Lower lobe of right lung (tissue), 2 donors: ENCODE measurements around the gene CCDC15. TPM values are rescaled to one million over a fixed set of nuclear protein-coding genes. Genes with fewer than 3 reads are reported as not detected.
A peak's percentile ranks its signal among the peaks of the same experiment; 100 is the strongest.

Source experiments
- ATAC-seq, 2 donors: fragments of 200-7000 bp; cut with Tn5 transposase; one replicate each; pipeline ENCODE4 v1.9.1; 2020 to 2022; ENCODE audit warnings: mild to moderate bottlenecking in 2 of 2, moderate library complexity in 2 of 2
- DNase-seq: peaks from one replicate; pipeline ENCODE4 v3.0.0-alpha.2; 2020
- H3K27ac ChIP-seq: fragments of 200-600 bp; one replicate; pipeline ENCODE4 v1.8.0; 2022
- H3K27me3 ChIP-seq: fragments of 200-600 bp; one replicate; pipeline ENCODE4 v1.8.0; 2022; ENCODE audit warnings: low read depth
- H3K36me3 ChIP-seq: fragments of 200-600 bp; one replicate; pipeline ENCODE4 v1.8.0; 2022; ENCODE audit warnings: mild to moderate bottlenecking
- H3K4me1 ChIP-seq: fragments of 200-600 bp; one replicate; pipeline ENCODE4 v1.8.0; 2022
- H3K4me3 ChIP-seq: fragments of 200-600 bp; one replicate; pipeline ENCODE4 v1.8.0; 2022; ENCODE audit warnings: mild to moderate bottlenecking
- H3K9me3 ChIP-seq: fragments of 200-600 bp; one replicate; pipeline ENCODE4 v1.8.0; 2022
- intact Hi-C: fragments of 100-400 bp; cut with DNase I; formaldehyde crosslinking; loops from one replicate; pipeline ENCODE4 v1.11.0; 2022
- total RNA-seq: library from RNA; stranded (reverse); fragmentation: NEBNext Ultra II Directional; extraction: Animal tissue kit (Norgen Biotek cat#: 25700); gene quantifications from one replicate; pipeline ENCODE4 v1.2.1, GENCODE V29; 2021
- TF ChIP-seq, protein P1 (sequence below): fragments of 200-600 bp; IDR thresholded peaks from one replicate; pipeline ENCODE4 v1.8.0; 2022; ENCODE audit warnings: antibody characterized with exemption, mild to moderate bottlenecking
- donor health status: DM: no; HTN: yes; CAD: no; lungs with severe emphysema.

CCDC15 gene
- total RNA-seq, 1 donor from 2014 or later, result 1.4 TPM

DNA sequence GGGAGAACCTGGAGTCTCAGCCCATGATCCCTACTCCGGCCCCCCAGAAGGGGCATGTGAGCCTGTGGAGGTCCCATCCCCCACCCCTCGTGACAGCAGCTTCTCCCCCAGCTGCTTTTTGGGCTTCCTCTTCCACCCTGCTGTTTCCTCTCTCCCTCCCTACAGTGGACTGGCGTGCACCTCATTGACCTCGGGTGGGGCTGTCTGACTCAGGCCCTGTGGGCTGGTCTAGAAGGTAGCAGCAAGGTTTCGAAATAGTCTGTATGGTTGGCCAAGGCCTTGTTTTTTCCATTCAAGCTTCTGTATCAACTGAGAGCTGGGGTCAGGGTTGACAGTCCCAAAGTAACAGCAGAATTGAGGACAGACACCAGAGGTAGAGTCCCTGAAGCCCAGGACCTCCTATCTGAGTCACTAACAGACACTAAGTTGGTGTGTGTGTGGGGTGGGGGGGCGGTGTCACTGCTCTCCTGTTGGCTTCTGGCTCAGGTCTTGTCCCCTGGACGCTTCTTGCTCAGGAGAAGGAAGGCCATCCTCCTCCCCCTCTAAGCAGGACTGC, 116.8 kb downstream of the CCDC15 start:
- ATAC-seq, result peak; percentile 91 to 93
- Histone ChIP-seq H3K4me3 (no peak overlapping the region), H3K27me3 (peaks cover 10% of the 10 kb centered on the region), H3K36me3 (no peaks in the 10 kb centered on the region), H3K9me3 (no peaks in the 10 kb centered on the region), H3K27ac (peak overlapping the region; percentile 58), H3K4me1 (peaks cover 25% of the 10 kb centered on the region)
- peak; percentile 87 for DNase-seq
- TF ChIP-seq, protein P1, sequence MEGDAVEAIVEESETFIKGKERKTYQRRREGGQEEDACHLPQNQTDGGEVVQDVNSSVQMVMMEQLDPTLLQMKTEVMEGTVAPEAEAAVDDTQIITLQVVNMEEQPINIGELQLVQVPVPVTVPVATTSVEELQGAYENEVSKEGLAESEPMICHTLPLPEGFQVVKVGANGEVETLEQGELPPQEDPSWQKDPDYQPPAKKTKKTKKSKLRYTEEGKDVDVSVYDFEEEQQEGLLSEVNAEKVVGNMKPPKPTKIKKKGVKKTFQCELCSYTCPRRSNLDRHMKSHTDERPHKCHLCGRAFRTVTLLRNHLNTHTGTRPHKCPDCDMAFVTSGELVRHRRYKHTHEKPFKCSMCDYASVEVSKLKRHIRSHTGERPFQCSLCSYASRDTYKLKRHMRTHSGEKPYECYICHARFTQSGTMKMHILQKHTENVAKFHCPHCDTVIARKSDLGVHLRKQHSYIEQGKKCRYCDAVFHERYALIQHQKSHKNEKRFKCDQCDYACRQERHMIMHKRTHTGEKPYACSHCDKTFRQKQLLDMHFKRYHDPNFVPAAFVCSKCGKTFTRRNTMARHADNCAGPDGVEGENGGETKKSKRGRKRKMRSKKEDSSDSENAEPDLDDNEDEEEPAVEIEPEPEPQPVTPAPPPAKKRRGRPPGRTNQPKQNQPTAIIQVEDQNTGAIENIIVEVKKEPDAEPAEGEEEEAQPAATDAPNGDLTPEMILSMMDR, result no peak
- intact Hi-C loops, result no loop called here

DNA sequence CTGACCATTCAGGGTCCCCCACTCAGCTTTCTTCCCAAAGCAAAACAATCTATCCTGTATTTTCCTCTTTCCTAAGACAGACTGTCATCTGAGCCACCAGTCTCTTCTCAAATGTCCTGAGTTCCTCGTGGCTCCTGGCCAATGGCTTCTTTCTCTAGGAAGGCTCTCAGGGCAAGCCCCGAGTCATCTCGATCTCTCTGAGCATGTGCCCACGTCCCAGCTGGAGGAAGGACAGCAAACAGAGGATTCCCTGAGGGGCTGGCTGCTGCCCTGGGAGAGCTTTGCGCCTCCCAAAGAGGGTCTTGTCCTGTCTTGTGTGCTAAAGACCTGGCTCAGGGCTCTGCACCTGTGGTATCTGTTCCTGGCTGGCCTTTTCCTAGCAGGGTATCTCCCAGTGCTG, 117.4 kb downstream of the CCDC15 start:
- DNase-seq (peak; percentile 39), ATAC-seq (no peak)
- Histone ChIP-seq H3K4me1 (peaks cover 25% of the 10 kb centered on the region), H3K9me3 (no peaks in the 10 kb centered on the region), H3K4me3 (no peak overlapping the region), H3K27ac (peak overlapping the region; percentile 58), H3K27me3 (peaks cover 5% of the 10 kb centered on the region), H3K36me3 (no peaks in the 10 kb centered on the region)
- intact Hi-C loops, result no loop called here
- TF ChIP-seq, protein P1, result no peak

DNA sequence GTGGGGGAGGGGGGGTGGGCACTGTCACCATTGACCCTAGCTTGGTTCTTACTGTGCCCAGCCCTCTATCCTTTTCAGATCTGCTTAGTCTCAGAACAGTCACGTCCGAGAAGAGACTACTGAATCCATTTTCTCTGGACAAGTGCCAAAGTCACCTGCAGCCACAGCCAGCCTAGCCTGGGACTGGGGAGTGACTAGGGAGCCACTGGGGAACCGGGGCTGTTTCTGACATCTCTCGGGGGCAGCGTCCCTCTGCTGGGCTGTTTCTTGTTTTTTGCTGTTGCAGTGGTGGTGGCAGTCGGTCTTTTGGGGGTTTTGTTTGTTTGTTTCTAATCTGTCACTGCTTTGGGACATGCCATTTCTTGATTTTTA, 117.8 kb downstream of the CCDC15 start:
- H3K27me3 ChIP-seq, result peaks cover 4% of the 10 kb centered on the region
- H3K9me3 ChIP-seq, result no peaks in the 10 kb centered on the region
- H3K4me1 ChIP-seq, result peaks cover 25% of the 10 kb centered on the region
- H3K4me3 ChIP-seq, result no peak overlapping the region
- ATAC-seq (no peak), DNase-seq (no peak)
- H3K27ac ChIP-seq, result peak overlapping the region; percentile 58
- no peaks in the 10 kb centered on the region for H3K36me3 ChIP-seq
- TF ChIP-seq, protein P1, result no peak
- intact Hi-C loops, result no loop called here

DNA sequence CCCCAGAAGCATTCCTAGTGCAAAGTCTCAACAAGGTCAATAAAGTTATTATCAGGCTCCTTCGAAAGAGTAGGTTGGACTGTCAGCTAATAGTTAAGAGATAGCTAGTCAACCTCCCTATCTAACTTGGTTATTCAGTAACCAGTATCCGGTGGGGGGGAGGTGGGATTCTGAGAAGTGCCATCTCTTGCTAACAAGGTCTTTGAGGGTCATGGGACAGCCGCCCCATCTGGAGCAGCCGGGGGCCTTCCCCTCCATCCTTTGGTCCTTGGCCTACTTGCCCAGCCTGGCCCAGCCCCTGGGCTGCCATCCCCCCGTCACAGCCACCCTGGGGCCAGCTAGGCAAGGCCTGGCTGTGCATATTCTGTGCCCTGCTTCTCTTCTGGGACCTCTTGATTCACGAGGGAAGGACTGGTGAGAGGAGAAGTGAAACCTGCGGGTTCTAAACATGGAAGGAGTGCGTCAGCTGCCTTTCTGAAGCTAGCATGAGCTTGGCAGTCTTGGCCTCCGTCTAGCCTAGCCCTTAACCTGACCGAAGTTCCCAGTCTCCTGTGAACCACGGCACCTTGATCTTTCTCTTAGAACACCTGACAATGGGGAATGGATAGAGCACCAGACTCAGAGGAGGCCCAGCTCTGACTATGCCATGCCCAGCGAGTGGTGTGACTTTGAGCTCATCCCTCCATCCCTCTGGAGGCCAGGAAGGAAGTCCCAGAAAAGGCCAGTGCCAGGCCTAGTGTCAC, 118.4 kb downstream of the CCDC15 start:
- Histone ChIP-seq H3K4me1 (peaks cover 25% of the 10 kb centered on the region), H3K27ac (peak overlapping the region; percentile 58), H3K27me3 (no peaks in the 10 kb centered on the region), H3K36me3 (no peaks in the 10 kb centered on the region), H3K4me3 (no peak overlapping the region), H3K9me3 (no peaks in the 10 kb centered on the region)
- intact Hi-C loops, result no loop called here
- TF ChIP-seq, protein P1, result no peak
- DNase-seq (peak; percentile 49), ATAC-seq (peak; percentile 48 to 57)

DNA sequence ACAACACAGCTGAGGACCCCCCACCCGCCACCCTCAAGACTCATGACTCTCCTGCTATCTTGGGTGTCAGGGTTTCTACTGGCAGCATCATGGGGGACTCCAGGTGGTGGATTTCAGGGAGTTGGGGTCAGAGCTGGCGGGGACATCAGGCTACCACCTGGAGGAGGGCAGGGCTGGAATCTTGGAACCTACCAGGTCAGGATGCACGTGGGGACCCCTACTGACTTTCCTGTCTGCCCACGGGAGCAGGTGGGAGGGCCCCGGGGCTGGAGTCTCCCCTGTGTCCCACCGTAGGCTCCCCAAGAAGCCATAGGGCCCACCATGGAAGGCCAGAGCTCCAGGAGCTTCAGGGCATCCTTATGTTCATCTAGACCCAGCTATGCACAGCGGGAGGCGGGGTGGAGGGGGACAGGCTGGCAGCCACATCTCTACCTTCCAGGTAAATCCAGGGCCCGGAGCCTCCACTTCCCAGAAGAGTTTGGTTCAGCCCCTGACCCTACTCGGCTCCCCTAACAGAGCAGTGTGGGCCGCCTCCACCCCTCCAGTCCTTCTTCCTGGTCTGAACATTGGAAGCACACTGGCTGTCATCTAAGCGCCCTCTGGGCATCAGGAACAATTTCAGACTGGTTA, 119.1 kb downstream of the CCDC15 start:
- intact Hi-C loops, result no loop called here
- DNase-seq, result peak; percentile 39

More for the DNA sequence above, 119.1 kb downstream of the CCDC15 start:
- no peaks in the 10 kb centered on the region for H3K36me3 ChIP-seq
- TF ChIP-seq, protein P1, result no peak
- peak overlapping the region; percentile 58 for H3K27ac ChIP-seq
- H3K9me3 ChIP-seq, result no peaks in the 10 kb centered on the region
- H3K4me1 ChIP-seq, result peaks cover 25% of the 10 kb centered on the region
- H3K4me3 ChIP-seq, result no peak overlapping the region
- H3K27me3 ChIP-seq, result no peaks in the 10 kb centered on the region
- ATAC-seq, result no peak
